Fibroblast of pulmonary artery (primary cell): ENCODE data around the gene FBF1.
A peak's percentile ranks its signal among the peaks of the same experiment; 100 is the strongest.

Experiments
- DNase-seq: peaks from one replicate; pipeline ENCODE4 v3.0.0-alpha.2; 2010; ENCODE audit warnings: low read depth
- H3K4me3 ChIP-seq: replicated peaks from 2 replicates; pipeline ENCODE4 v1.5.1; 2011; ENCODE audit warnings: low read depth, mild to moderate bottlenecking, control low read depth, low read length, moderate library complexity
- CTCF ChIP-seq: IDR thresholded peaks from 2 replicates; pipeline ENCODE4 v1.5.1; 2011; ENCODE audit warnings: mild to moderate bottlenecking, control low read depth, low read length, inconsistent platforms; ENCODE audit errors: missing control alignments

Gene FBF1

DNA sequence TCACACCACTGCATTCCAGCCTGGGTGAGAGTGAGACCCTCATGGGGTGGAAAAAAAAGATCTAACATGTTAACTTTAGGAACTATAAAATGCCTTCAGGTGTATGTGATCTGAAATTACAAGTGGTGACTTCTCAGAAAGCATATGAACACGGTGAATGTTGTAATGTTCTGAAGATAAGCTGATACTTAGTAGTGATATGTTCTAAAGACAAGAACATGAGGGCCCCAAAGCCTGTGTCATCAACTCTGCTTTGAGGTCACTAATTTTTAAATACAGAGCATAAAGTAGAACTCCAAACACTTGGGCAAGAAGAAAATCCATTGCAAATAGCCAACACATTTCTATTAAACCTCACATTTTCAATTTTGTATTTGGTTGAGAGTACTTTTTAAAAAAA is 2.6 kb upstream of the FBF1 start:
- H3K4me3 ChIP-seq, result no peak overlapping the region
- no peak for TF ChIP-seq CTCF
- no peak for DNase-seq

DNA sequence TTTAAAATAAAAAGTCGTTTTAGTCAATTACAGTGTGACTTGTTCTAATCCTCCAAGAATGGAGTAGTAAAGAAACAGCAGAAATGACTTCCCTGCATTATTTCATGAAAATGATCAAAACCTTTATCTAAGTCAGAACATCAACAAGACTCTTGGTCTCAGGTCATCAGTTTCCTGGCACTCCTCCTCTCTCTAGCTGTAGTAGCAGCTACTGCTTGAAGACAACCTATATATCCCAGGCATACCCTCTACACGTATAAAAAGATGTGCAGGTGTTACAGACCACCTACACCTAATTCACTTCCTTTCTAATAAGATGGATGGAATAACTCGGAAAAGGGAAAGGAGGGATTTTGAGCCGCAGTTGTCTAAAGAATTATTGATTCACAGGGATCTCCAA is 1.6 kb upstream of the FBF1 start:
- no peak for TF ChIP-seq CTCF
- no peak overlapping the region for H3K4me3 ChIP-seq
- no peak for DNase-seq

GRCh38 chr17:75941442-75941819 is 589 bp upstream of the FBF1 start:
- H3K4me3 ChIP-seq, result peak overlapping the region; percentile 41
- TF ChIP-seq CTCF, result no peak
- no peak for DNase-seq

GRCh38 chr17:75937652-75938051 is 3.2 kb downstream of the FBF1 start:
- no peak overlapping the region for H3K4me3 ChIP-seq
- no peak for TF ChIP-seq CTCF
- no peak for DNase-seq

DNA sequence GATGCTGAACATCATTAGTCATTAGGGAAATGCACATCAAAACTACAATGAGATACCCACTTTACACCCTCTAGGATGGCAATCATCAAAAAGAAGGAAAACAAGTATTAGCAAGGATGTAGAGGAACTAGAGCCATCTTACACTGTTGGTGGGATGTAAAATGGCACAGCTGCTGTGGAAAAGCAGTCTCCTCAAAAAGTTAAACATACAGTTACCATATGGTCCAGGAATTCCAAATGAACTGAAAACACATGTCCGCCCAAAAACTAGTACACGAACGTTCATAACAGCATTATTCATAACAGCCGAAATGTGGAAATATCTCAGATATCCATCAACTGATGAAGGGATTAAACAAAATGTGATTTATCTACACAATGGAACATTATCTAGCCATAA is 7.0 kb downstream of the FBF1 start:
- TF ChIP-seq CTCF, result no peak
- no peak for DNase-seq
- H3K4me3 ChIP-seq, result no peak overlapping the region

- no peak overlapping the region for H3K4me3 ChIP-seq
- no peak for DNase-seq
- TF ChIP-seq CTCF, result no peak
Measured at GRCh38 chr17:75932852-75933251, 8.0 kb downstream of the FBF1 start.

DNA sequence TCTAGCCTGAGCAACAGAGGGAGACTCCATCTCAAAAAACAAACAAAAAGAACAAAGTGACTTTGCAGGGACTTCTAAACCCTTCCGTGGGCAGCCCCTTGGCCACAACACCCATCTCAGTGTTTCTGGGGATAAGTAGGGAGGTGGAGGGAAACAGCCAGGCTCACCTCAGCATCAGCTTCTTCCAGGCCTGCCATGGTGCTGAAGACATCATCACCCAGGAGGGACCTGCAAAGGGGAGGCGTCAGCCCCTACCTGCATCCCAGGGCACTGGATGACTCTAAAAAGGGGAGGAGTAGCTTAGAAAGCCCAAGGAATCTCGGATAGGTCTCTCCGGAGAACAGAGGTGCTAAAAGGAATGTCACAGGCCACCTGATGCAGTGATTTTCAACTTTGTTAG is 9.8 kb downstream of the FBF1 start:
- TF ChIP-seq CTCF, result no peak
- H3K4me3 ChIP-seq, result no peak overlapping the region
- no peak for DNase-seq
